A549 treated with Mapracorat at 1 μM for 4 hours (cell line): ENCODE results near the gene PCDHA9. TPM values are rescaled to one million over a fixed set of nuclear protein-coding genes. Genes with fewer than 3 reads are reported as not detected.

Experiments
- total RNA-seq: library from RNA; stranded (reverse); fragments of 200-300 nt; extraction: Qiagen RNA extraction; gene quantifications from 5 replicates; pipeline ENCODE4 v1.2.3, GENCODE V29; 2022

Gene PCDHA9
- total RNA-seq, 1 experiment from 2014 or later = not detected

Other genes with a start within 250 kb of the PCDHA9 start
- 3.4 to 4.7 TPM (median 4.3 TPM) in 5 replicates for gene CD14, start 215.2 kb upstream of the PCDHA9 start, total RNA-seq
- 8.4 to 14.4 TPM (median 13.0 TPM) in 5 replicates for gene TMCO6, start 208.9 kb upstream of the PCDHA9 start, total RNA-seq
- 113 to 119 TPM (median 117 TPM) in 5 replicates for gene NDUFA2, start 200.8 kb upstream of the PCDHA9 start, total RNA-seq
- gene IK, start 200.6 kb upstream of the PCDHA9 start, total RNA-seq = 86.3 to 123 TPM (median 89.1 TPM) in 5 replicates
- gene WDR55, start 183.5 kb upstream of the PCDHA9 start, total RNA-seq = 27.2 to 30.4 TPM (median 27.7 TPM) in 5 replicates
- 0.66 to 1.0 TPM (median 0.88 TPM) in 5 replicates for gene DND1, start 174.8 kb upstream of the PCDHA9 start, total RNA-seq
- gene HARS1, start 157.0 kb upstream of the PCDHA9 start, total RNA-seq = 70.9 to 83.6 TPM (median 77.9 TPM) in 5 replicates
- gene HARS2, start 156.9 kb upstream of the PCDHA9 start, total RNA-seq = 34.5 to 42.6 TPM (median 36.4 TPM) in 5 replicates
- gene ZMAT2, start 147.9 kb upstream of the PCDHA9 start, total RNA-seq = 80.7 to 116 TPM (median 88.0 TPM) in 5 replicates
- 0.06 to 0.23 TPM (median 0.14 TPM) in 5 replicates for gene PCDHA1, start 62.2 kb upstream of the PCDHA9 start, total RNA-seq
- 0.10 TPM in 1 of 5 replicates, not detected in the others for gene PCDHA2, start 53.5 kb upstream of the PCDHA9 start, total RNA-seq
- gene PCDHA3, start 47.3 kb upstream of the PCDHA9 start, total RNA-seq = 0.71 to 1.1 TPM (median 0.99 TPM) in 5 replicates
- 1.5 to 1.8 TPM (median 1.7 TPM) in 5 replicates for gene PCDHA4, start 41.3 kb upstream of the PCDHA9 start, total RNA-seq
- gene PCDHA5, start 26.8 kb upstream of the PCDHA9 start, total RNA-seq = 0.64 to 0.87 TPM (median 0.77 TPM) in 5 replicates
- 0.06 to 0.08 TPM in 2 of 5 replicates, not detected in the others for gene PCDHA6, start 20.4 kb upstream of the PCDHA9 start, total RNA-seq
- gene PCDHA7, start 14.1 kb upstream of the PCDHA9 start, total RNA-seq = 0.09 to 0.15 TPM (median 0.12 TPM) in 4 of 5 replicates, not detected in the other
- gene PCDHA8, start 7.2 kb upstream of the PCDHA9 start, total RNA-seq = 0.05 to 0.07 TPM (median 0.06 TPM) in 4 of 5 replicates, not detected in the other
- 0.01 to 0.06 TPM (median 0.03 TPM) in 4 of 5 replicates, not detected in the other for gene PCDHA10, start 7.5 kb downstream of the PCDHA9 start, total RNA-seq
- gene PCDHA11, start 20.6 kb downstream of the PCDHA9 start, total RNA-seq = 0.04 to 0.08 TPM (median 0.06 TPM) in 4 of 5 replicates, not detected in the other
- 2.8 to 3.2 TPM (median 3.0 TPM) in 5 replicates for gene PCDHA12, start 26.9 kb downstream of the PCDHA9 start, total RNA-seq
- gene PCDHA13, start 33.7 kb downstream of the PCDHA9 start, total RNA-seq = 0.05 to 0.06 TPM in 2 of 5 replicates, not detected in the others
- gene PCDHAC1, start 77.9 kb downstream of the PCDHA9 start, total RNA-seq = 1.6 to 2.3 TPM (median 2.0 TPM) in 5 replicates
- 3.5 to 4.8 TPM (median 3.9 TPM) in 5 replicates for gene PCDHAC2, start 118.1 kb downstream of the PCDHA9 start, total RNA-seq
- not detected in 5 replicates for gene PCDHB1, start 203.0 kb downstream of the PCDHA9 start, total RNA-seq
- gene PCDHB2, start 246.2 kb downstream of the PCDHA9 start, total RNA-seq = 3.3 to 13.0 TPM (median 3.7 TPM) in 5 replicates